Measurements from ENCODE around the gene TGFBR3L. TPM values are rescaled to one million over a fixed set of nuclear protein-coding genes. Genes with fewer than 3 reads are reported as not detected.

TGFBR3L gene
- total and polyA plus RNA-seq, 2 of the 4 experiments (the other 2 are of a cell fraction): 0.94 TPM; not detected in 1

GRCh38 chr19:7900401-7900870, 14.2 kb upstream of the TGFBR3L start:
- no peak overlapping the region for H3K56ac ChIP-seq (ENCODE audit: extremely low read depth, insufficient read depth, low read length)
- no peak overlapping the region for H3K4me3 ChIP-seq (ENCODE audit: insufficient read depth, low read depth, low read length)
- CTCF ChIA-PET: no interaction called here
- no peak overlapping the region for H4K5ac ChIP-seq (ENCODE audit: low read depth, low read length)
- DNase-seq: no peak
- no peaks in the 10 kb centered on the region for H3K9me3 ChIP-seq (ENCODE audit: control insufficient read depth, insufficient read depth, low read length)
- no peak overlapping the region for H2AK9ac ChIP-seq (replicated peaks; ENCODE audit: low read depth, low read length, poor library complexity)
- no peak overlapping the region for H2BK15ac ChIP-seq (ENCODE audit: low read depth, low read length)
- ATAC-seq (ENCODE audit: low read depth): no peak
- H3K14ac ChIP-seq (replicated peaks; ENCODE audit: low read depth, low read length): no peak overlapping the region
- dilution Hi-C loops (cut with HindIII; ENCODE audit: low sequenced_read_pairs, unreplicated experiment) (no loop called here), in situ Hi-C loops (cut with MboI; ENCODE audit: low sequenced_read_pairs) (no loop called here), intact Hi-C loops (cut with micrococcal nuclease) (no loop called here)
- H4K20me1 ChIP-seq (ENCODE audit: insufficient read depth, low read length): peaks cover 14% of the 10 kb centered on the region
- H3K4ac ChIP-seq (ENCODE audit: low read depth, low read length): no peak overlapping the region
- H3K27me3 ChIP-seq (ENCODE audit: control insufficient read depth, insufficient read depth, low read length): no peaks in the 10 kb centered on the region
- TF ChIP-seq BHLHE40 (IDR thresholded peaks at IDR 0.05; ENCODE audit: low read depth, low read length): no peak
- no peak for TF ChIP-seq RCOR1 (IDR thresholded peaks at IDR 0.05; ENCODE audit: insufficient replicate concordance, low read length)
- TF ChIP-seq CEBPB (IDR thresholded peaks at IDR 0.05; ENCODE audit: low read depth, low read length): no peak
- TF ChIP-seq CHD1 (IDR thresholded peaks at IDR 0.05; ENCODE audit: low read depth, low read length): no peak
- no peak for TF ChIP-seq RFX5 (IDR thresholded peaks at IDR 0.05; ENCODE audit: low read depth, low read length)
- TF ChIP-seq USF2 (IDR thresholded peaks at IDR 0.05; ENCODE audit: low read depth, low read length): no peak
- TF ChIP-seq SMC3 (IDR thresholded peaks at IDR 0.05; ENCODE audit: low read depth, low read length): no peak
- TF ChIP-seq NFE2L2 (IDR thresholded peaks at IDR 0.05; ENCODE audit: low read depth, low read length): no peak
- TF ChIP-seq MAFK (IDR thresholded peaks at IDR 0.05; ENCODE audit: low read depth, low read length): no peak
- no peak for TF ChIP-seq POLR2A (IDR thresholded peaks at IDR 0.05; ENCODE audit: low read depth, low read length)
- TF ChIP-seq RAD21 (IDR thresholded peaks at IDR 0.05; ENCODE audit: low read length): no peak
- peaks cover 10 to 27% of the 10 kb centered on the region in 2 experiments; a peak in 3 of 4 replicates for H3K79me1 ChIP-seq (ENCODE audit: low read depth in 1 of 2, low read length in 2 of 2)
- no peak overlapping the region for H3K18ac ChIP-seq (ENCODE audit: low read depth, low read length)
- H3K23ac ChIP-seq (ENCODE audit: low read depth, low read length): no peak overlapping the region
- H3K4me2 ChIP-seq (ENCODE audit: low read depth, low read length): no peak overlapping the region
- peaks cover 16% of the 10 kb centered on the region for H3K36me3 ChIP-seq (ENCODE audit: control insufficient read depth, insufficient read depth, low read length)
- H3K9ac ChIP-seq (ENCODE audit: low read depth, low read length): no peak overlapping the region
- WGBS, 2 experiments (ENCODE audit: extremely low coverage in 2 of 2, insufficient read length in 1 of 2): 66% methylated on average over 11 of the region's 21 CpGs; no CpG with 5 or more reads in 1 of the 2 experiments
- no peak overlapping the region for H4K91ac ChIP-seq (ENCODE audit: insufficient read depth, low read depth, low read length)
- no peak overlapping the region for H3K27ac ChIP-seq (ENCODE audit: insufficient read depth, low read length)
- H3K9me1 ChIP-seq (ENCODE audit: insufficient read depth, low read length): peaks cover 11% of the 10 kb centered on the region
- no TSS peak for BruUV-seq (replicated peaks)
- no peak overlapping the region for H2AK5ac ChIP-seq (ENCODE audit: low read depth, low read length)
- no peak overlapping the region for H2BK20ac ChIP-seq (ENCODE audit: low read depth, low read length)
- POLR2A ChIA-PET (ENCODE audit: unreplicated experiment): interaction anchor here (0.5 to 0.7 kb wide), 2 partner anchors 14 to 21 kb away, joined by 3 to 9 read pairs; no protein-coding TSS in a partner anchor
- peaks cover 10% of the 10 kb centered on the region for H3K4me1 ChIP-seq (ENCODE audit: control insufficient read depth, insufficient read depth, low read length)
- no peak overlapping the region for H4K8ac ChIP-seq (ENCODE audit: low read depth in 2 of 2, low read length in 2 of 2)
- H2BK120ac ChIP-seq (ENCODE audit: low read depth, low read length): no peak overlapping the region
- H2AFZ ChIP-seq (replicated peaks; ENCODE audit: low read length, poor library complexity): no peak overlapping the region
- no peak overlapping the region for H2BK5ac ChIP-seq (ENCODE audit: low read depth, low read length, poor library complexity, severe bottlenecking)

Data from IMR-90 (cell line).